T47D (cell line): ENCODE results near the gene FAM120B.

Source experiments
- DNase-seq, 2 experiments: peaks; one replicate each; pipeline versions ENCODE4 v3.0.0 to v3.0.0-alpha.2; 2011 to 2012; ENCODE audit warnings: low read depth in 1 of 2, low spot score in 1 of 2
- JUND ChIP-seq: IDR thresholded peaks from 2 replicates; pipeline ENCODE4 v1.6.1; 2012; ENCODE audit warnings: low read depth
- in situ Hi-C: cut with HindIII; loops from 2 replicates; pipeline ENCODE4 v1.10.0; 2016; ENCODE audit warnings: low sequenced_read_pairs, low pct_unique_long_range_greater_than_20kb

Gene FAM120B

GRCh38 chr6:170266061-170266825 is 40.3 kb upstream of the FAM120B start:
- in situ Hi-C loops = no loop called here
- TF ChIP-seq JUND = no peak
- no peak for DNase-seq

GRCh38 chr6:170267688-170268087 is 38.9 kb upstream of the FAM120B start:
- in situ Hi-C loops = no loop called here
- DNase-seq = no peak
- no peak for TF ChIP-seq JUND

- TF ChIP-seq JUND = no peak
- in situ Hi-C loops = no loop called here
- no peak for DNase-seq
Measured at GRCh38 chr6:170268216-170269129, 38.1 kb upstream of the FAM120B start.

DNA sequence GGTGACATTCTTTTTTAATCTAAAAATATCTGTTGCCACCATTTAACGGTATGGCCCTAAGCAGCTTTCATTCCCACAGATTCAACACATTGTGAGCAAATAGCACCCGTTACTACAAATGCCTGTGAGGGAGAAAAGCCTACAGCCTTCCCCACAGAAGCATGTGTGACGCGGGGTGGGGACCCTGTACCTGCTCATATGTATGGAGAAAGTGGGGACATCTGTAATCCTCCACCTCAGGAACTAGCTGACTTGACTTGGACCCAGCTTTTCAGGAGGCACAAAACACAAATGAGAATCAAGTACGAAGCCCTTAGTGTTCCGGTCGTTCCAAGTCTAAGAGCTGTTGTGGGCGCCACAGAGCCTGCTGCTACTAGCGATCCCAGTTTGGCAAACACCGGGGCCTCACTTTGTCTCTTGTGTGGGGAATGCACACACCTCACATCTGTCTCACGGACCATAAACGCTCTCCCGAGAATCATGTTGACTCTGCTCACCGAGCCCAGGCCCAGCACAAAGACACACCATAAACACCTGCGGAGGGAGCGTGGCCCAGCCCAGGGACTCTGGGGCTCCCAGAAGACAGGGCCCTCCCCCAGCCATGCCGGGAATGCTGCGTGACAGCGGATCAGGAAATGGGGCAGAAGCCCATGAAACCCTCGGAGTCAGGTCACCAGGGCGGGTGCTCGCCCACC is 37.3 kb upstream of the FAM120B start:
- in situ Hi-C loops = no loop called here
- DNase-seq = peak in 1 of 2 experiments; percentile 38
- no peak for TF ChIP-seq JUND

- no peak for DNase-seq
- no peak for TF ChIP-seq JUND
- in situ Hi-C loops = no loop called here
Measured at GRCh38 chr6:170269846-170270541, 36.6 kb upstream of the FAM120B start.

GRCh38 chr6:170270984-170271593 is 35.5 kb upstream of the FAM120B start:
- no peak for TF ChIP-seq JUND
- in situ Hi-C loops = no loop called here
- DNase-seq = no peak

DNA sequence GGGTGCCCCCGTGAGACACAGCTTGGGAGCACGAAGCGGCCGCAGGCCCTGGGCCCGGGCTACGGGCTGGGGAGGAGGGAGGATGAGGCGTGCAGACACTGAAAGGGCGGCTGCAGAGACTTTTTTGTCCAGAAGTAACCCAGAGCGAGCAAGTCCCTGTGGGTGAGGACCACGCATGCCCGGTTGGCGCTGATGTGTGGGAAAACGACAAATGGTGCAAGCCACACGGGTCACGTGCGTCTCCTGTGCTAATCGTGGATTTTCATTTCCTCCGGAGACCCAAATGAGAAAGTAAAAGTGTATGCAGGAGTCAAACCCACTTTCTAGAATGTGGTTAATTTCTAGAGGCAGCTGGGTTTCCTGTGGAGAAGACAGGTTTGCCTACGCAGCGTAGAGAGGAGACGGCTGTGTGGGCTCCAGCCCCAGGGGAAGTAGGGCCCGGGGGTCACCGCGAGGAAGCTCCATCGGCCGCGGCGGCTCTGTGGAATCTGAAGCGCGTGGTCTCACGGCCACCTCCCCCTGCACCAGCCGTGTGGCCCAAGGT is 34.7 kb upstream of the FAM120B start:
- DNase-seq = no peak
- no peak for TF ChIP-seq JUND
- in situ Hi-C loops = no loop called here

DNA sequence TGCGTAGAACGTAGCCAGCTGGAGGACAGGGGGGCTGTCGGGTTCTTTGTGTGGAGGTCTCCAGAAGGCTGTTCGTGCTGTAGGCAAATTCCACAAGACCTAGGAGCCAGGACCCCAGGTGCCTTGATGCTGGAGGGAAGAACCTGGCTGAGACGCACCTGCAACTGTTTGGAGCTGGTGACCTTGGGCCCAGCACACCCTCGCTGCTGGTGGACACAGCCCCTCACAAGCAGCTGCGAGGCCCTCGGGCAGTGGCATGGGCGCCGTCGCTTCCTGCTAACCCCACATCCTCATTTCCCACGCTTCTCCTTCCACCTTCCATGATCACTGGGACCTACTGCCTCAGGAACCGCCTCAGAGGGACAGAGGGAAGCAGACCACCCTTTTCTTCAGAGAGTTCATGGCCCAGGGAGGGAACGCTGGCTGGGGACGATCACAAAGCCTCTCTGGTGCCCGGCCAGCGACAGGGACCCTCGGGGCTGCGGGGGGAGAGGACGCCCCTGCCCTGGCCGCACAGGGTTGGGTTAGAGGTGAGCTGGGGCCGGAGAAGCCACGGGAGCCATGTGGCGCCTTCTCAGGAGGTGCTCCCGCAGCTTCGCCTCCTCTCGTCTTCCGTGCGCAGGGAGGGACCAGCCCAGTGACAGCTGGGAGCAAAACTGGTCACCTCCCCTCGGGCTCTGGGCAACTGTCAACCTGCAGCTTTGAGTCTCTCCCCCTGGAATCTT is 34.1 kb upstream of the FAM120B start:
- in situ Hi-C loops = no loop called here
- DNase-seq = no peak
- no peak for TF ChIP-seq JUND

DNA sequence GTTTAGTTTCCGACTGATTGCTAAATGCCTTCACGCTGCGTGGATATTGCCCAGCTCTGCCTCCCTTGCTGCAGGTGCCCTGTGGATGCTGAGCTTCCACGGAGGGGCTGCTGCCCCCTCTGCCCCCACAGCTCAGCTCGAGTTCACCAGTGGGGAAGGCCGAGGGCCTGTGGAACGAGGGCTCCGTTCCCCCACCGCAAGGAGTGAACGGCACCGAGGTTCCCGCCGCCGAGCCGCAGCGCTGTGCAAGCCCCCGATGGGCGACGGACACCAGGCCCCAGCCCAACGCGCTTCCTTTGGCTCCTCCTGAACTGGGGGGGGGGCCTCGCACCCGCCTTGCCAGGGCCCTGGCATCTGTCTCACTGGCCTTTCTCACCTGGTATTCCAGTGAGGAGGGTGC is 33.4 kb upstream of the FAM120B start:
- no peak for TF ChIP-seq JUND
- in situ Hi-C loops = no loop called here
- DNase-seq = no peak

DNA sequence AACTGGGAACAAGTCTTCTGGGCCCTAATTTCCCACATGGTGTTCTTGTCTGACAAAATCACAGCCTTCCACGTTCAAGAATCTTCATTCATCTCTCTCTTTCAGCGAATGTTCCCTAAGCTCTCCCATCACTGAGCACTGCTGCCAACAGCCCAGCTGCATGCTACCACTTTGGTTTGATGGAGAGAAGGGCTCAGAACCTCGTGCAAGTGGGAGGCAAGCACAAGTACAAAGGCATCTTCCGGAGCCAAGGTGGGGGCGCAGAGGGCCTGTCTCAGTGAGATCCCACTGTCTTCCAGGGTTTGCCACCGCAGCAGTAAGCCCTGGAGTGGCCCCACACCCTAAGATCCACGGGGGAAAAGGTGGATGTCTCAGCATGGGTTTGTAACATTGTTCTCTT is 32.9 kb upstream of the FAM120B start:
- in situ Hi-C loops = no loop called here
- DNase-seq = no peak
- TF ChIP-seq JUND = no peak
